GM12878 (cell line): ENCODE measurements around the gene RHOC. TPM values are rescaled to one million over a fixed set of nuclear protein-coding genes. Genes with fewer than 3 reads are reported as not detected.

Source experiments
- ATAC-seq: fragments of 200-7000 bp; cut with Tn5 transposase; 3 replicates; pipeline ENCODE4 v1.9.1; 2020; ENCODE audit warnings: mild to moderate bottlenecking, moderate library complexity
- BruUV-seq: library from RNA; stranded (reverse); fragments of 400-500 nt; replicated peaks from 2 replicates; lab custom pipeline; 2021; lab: Mats Ljungman, UMichigan
- CTCF ChIA-PET: fragments of 300-600 bp; sonication (Branson Sonifier 250); formaldehyde crosslinking; extraction: SDS; loops from one replicate; lab custom pipeline; 2021; ENCODE audit warnings: inconsistent platforms; lab: Yijun Ruan, JAX
- POLR2A ChIA-PET: fragments of 350-600 bp; formaldehyde crosslinking; extraction: SDS; loops from one replicate; lab custom pipeline; 2021; ENCODE audit warnings: inconsistent platforms; lab: Charles Lee
- RAD21 ChIA-PET: fragments of 300-600 bp; sonication (Branson Sonifier 250); formaldehyde crosslinking; loops from one replicate; lab custom pipeline; 2023; ENCODE audit warnings: antibody characterized with exemption; ENCODE audit not compliant: unreplicated experiment; lab: Charles Lee
- SMC1A ChIA-PET: fragments of 300-600 bp; sonication (Branson Sonifier 250); formaldehyde crosslinking; loops from one replicate; lab custom pipeline; 2023; ENCODE audit not compliant: unreplicated experiment, uncharacterized antibody; lab: Charles Lee
- DNase-seq: peaks from one replicate; pipeline ENCODE4 v3.0.0-alpha.2; 2011; ENCODE audit warnings: low read depth, low spot score
- FAIRE-seq: peaks from 3 replicates; lab custom pipeline; 2011; peaks lifted over from hg19 to GRCh38; lab: Jason Lieb, UNC
- H2AFZ ChIP-seq: 2 replicates; pipeline ENCODE4 v1.6.0; 2011; ENCODE audit warnings: low read depth, low read length, control low read depth; ENCODE audit not compliant: control insufficient read depth
- H3K27ac ChIP-seq: 2 replicates; pipeline ENCODE4 v1.5.1; 2011; ENCODE audit warnings: control low read depth; ENCODE audit not compliant: control insufficient read depth, insufficient read depth
- H3K27me3 ChIP-seq, 2 experiments: replicated peaks in 1 of 2; 2 replicates each; pipeline versions ENCODE4 v1.6.0 to v1.6.1; 2011; ENCODE audit warnings: low read length in 1 of 2; ENCODE audit not compliant: control insufficient read depth in 2 of 2, insufficient read depth in 2 of 2
- H3K36me3 ChIP-seq, 2 experiments: 2 replicates each; pipeline ENCODE4 v1.5.1; 2011; ENCODE audit warnings: low read length in 1 of 2; ENCODE audit not compliant: control insufficient read depth in 2 of 2, insufficient read depth in 2 of 2
- H3K4me1 ChIP-seq: 2 replicates; pipeline ENCODE4 v1.6.1; 2011; ENCODE audit warnings: mild to moderate bottlenecking, low read length, moderate library complexity, mixed read lengths; ENCODE audit not compliant: control insufficient read depth, insufficient read depth
- H3K4me2 ChIP-seq: 2 replicates; pipeline ENCODE4 v1.6.0; 2011; ENCODE audit warnings: control low read depth; ENCODE audit not compliant: control insufficient read depth, insufficient read depth
- H3K4me3 ChIP-seq: fragments of 200-600 bp; sonication (generic); 2 replicates; pipeline ENCODE4 v1.5.1; 2016
- H3K79me2 ChIP-seq: 2 replicates; pipeline ENCODE4 v1.6.0; 2011; ENCODE audit warnings: low read length; ENCODE audit not compliant: control insufficient read depth, insufficient read depth
- H3K9ac ChIP-seq: 2 replicates; pipeline ENCODE4 v1.8.0; 2011; ENCODE audit warnings: low read length, control low read depth, mixed read lengths; ENCODE audit not compliant: control insufficient read depth, insufficient read depth
- H3K9me3 ChIP-seq: replicated peaks from 3 replicates; pipeline ENCODE4 v1.5.1; 2011; ENCODE audit warnings: mild to moderate bottlenecking, low read length; ENCODE audit not compliant: control insufficient read depth, insufficient read depth
- H4K20me1 ChIP-seq: 2 replicates; pipeline ENCODE4 v1.6.0; 2011; ENCODE audit not compliant: control insufficient read depth, insufficient read depth
- BCL11A ChIP-seq: IDR thresholded peaks from 2 replicates; pipeline ENCODE4 v1.6.1; 2011; ENCODE audit warnings: low read depth, low read length
- BRCA1 ChIP-seq: IDR thresholded peaks from 2 replicates; pipeline ENCODE4 v1.6.1; 2011; ENCODE audit warnings: low read depth, low read length, improper control_type of control experiment
- CEBPB ChIP-seq, 2 experiments: fragments of 150-350 bp in 1 of 2; IDR thresholded peaks; 2 replicates each; pipeline ENCODE4 v1.6.1; 2012 to 2014; ENCODE audit warnings: low read depth in 2 of 2, low read length in 2 of 2, borderline replicate concordance in 1 of 2, inconsistent platforms in 1 of 2
- DPF2 ChIP-seq: fragments of 450-650 bp; IDR thresholded peaks from 2 replicates; pipeline ENCODE4 v1.6.1; 2017; ENCODE audit warnings: mild to moderate bottlenecking
- ETV6 ChIP-seq, 2 experiments: fragments of 450-650 bp in 1 of 2; IDR thresholded peaks in 1 of 2; conservative IDR thresholded peaks in 1 of 2; 2 replicates each; pipeline ENCODE4 v1.6.1; 2014; ENCODE audit warnings: antibody characterized with exemption in 1 of 2, borderline replicate concordance in 1 of 2, low read depth in 1 of 2, mild to moderate bottlenecking in 1 of 2, moderate library complexity in 1 of 2
- JUND ChIP-seq: IDR thresholded peaks from 2 replicates; pipeline ENCODE4 v1.6.1; 2012; ENCODE audit warnings: low read depth, mild to moderate bottlenecking, low read length, improper control_type of control experiment, moderate library complexity
- KLF5 ChIP-seq: fragments of 450-650 bp; IDR thresholded peaks from 2 replicates; pipeline ENCODE4 v1.6.1; 2014; ENCODE audit warnings: mild to moderate bottlenecking; ENCODE audit not compliant: partially characterized antibody
- SRF ChIP-seq, 2 experiments: IDR thresholded peaks; 2 replicates each; pipeline ENCODE4 v1.6.1; 2011; ENCODE audit warnings: low read depth in 2 of 2, low read length in 2 of 2, mild to moderate bottlenecking in 1 of 2, moderate library complexity in 1 of 2
- SUPT20H ChIP-seq: IDR thresholded peaks from 2 replicates; pipeline ENCODE4 v1.6.1; 2011; ENCODE audit warnings: low read depth, mild to moderate bottlenecking, low read length, moderate library complexity, borderline replicate concordance; ENCODE audit not compliant: control insufficient read depth
- TAF1 ChIP-seq: IDR thresholded peaks from 2 replicates; pipeline ENCODE4 v1.6.1; 2011; ENCODE audit warnings: mild to moderate bottlenecking, low read depth, low read length, borderline replicate concordance
- YBX1 ChIP-seq: fragments of 450-650 bp; IDR thresholded peaks from 2 replicates; pipeline ENCODE4 v1.6.1; 2016; ENCODE audit warnings: antibody characterized with exemption
- WGBS: methylation state at CpG from one replicate; pipeline ENCODE4 v1.1.6; 2016; ENCODE audit warnings: low lambda C conversion rate; ENCODE audit not compliant: insufficient replicate concordance, insufficient coverage; ENCODE audit errors: missing lambda C conversion rate; 5-methylcytosine and 5-hydroxymethylcytosine counted together
- in situ Hi-C: fragments of 300-500 bp; cut with MboI; formaldehyde crosslinking; loops from 9 replicates; pipeline ENCODE4 v1.14.3; 2018; ENCODE audit warnings: mixed read lengths
- intact Hi-C: fragments of 100-400 bp; cut with micrococcal nuclease; formaldehyde crosslinking; loops from one replicate; pipeline ENCODE4 v1.14.2; 2022; ENCODE audit not compliant: unreplicated experiment
- polyA plus RNA-seq, 11 experiments: library from polyadenylated mRNA; depleted of rRNA in 4 of 11; unstranded in 6 of 11; stranded (reverse) in 5 of 11; fragments of >200 nt; fragmentation: Nextera tagmentation in 4 of 11; fragmentation: Illumina TruSeq in 1 of 11; extraction: Ambion mirVana in 4 of 11; extraction: Trizol in 1 of 11; gene quantifications; 1 replicate in 1 of 11; 2 replicates in 10 of 11; pipeline versions ENCODE4 v1.2.1 to v1.2.3, GENCODE V29; 2011 to 2016; ENCODE audit warnings: inconsistent platforms in 2 of 11, missing spikeins in 2 of 11, low read depth in 1 of 11
- total RNA-seq, 4 experiments: library from RNA; depleted of rRNA in 3 of 4; stranded (reverse); fragments of >200 nt in 3 of 4; fragmentation: Illumina TruSeq in 1 of 4; extraction: Trizol in 1 of 4; gene quantifications; 2 replicates each; pipeline versions ENCODE4 v1.2.1 to v1.2.3, GENCODE V29; 2013 to 2021
- TF ChIP-seq, protein P1 (sequence below): fragments of 450-650 bp; conservative IDR thresholded peaks from 2 replicates; pipeline ENCODE4 v1.6.1; 2017; ENCODE audit warnings: mild to moderate bottlenecking, moderate library complexity
- TF ChIP-seq, protein P2 (sequence below): fragments of 450-650 bp; IDR thresholded peaks from 2 replicates; pipeline ENCODE4 v1.6.1; 2017; ENCODE audit warnings: mild to moderate bottlenecking
- TF ChIP-seq, protein P3 (sequence below): IDR thresholded peaks from 2 replicates; pipeline ENCODE4 v1.6.1; 2011; ENCODE audit warnings: borderline replicate concordance, low read depth, mild to moderate bottlenecking, moderate library complexity, low read length; ENCODE audit not compliant: insufficient read depth, poor library complexity, severe bottlenecking

The RHOC gene
- total and polyA plus RNA-seq, 10 of the 15 experiments (the other 5 are each of a cell fraction or from before 2014, with no cell fraction given): 20.6 to 371 (median 158) TPM

DNA sequence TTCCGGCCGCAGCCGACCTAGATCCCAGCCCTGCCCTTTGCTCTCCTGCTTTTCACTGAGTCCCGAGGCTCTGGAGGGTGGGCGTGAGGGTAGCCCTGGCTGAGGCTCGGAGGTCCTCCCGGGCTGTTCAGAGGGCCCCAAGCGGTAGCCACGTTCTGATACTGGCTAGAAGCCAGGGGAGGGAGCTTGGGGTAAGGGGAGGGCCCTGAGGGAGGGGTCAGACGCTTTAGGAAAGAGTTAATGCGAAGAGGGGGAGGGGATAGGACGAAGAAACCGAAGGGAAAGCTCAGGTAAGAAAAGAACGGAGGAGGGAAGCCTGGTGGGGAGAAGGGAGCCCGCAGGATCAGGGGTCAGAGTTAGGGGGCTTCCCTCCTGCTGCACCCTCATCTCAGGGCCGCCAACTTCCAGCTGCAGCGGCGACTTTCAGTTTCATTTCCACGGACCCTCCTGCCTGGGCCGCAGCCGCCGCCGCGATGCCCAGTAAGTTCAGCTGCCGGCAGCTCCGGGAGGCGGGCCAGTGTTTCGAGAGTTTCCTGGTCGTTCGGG, 32.4 kb downstream of the RHOC start, which contains the start of gene MOV10:
TSS of gene MOV10 (plus strand) at position 220 of the 546 bp plus-strand sequence. CDS start at position 474, 254 bp downstream.
- no peak for FAIRE-seq
- RAD21 ChIA-PET: interaction anchor here (0.7 to 4.8 kb wide), 14 partner anchors 13 to 284 kb away, joined by 3 to 42 read pairs (median 6); partner anchors contain the start of genes CAPZA1, CTTNBP2NL, PPM1J and ST7L
- SMC1A ChIA-PET: interaction anchor here (0.8 to 3.9 kb wide), 12 partner anchors 10 to 61 kb away, joined by 3 to 28 read pairs (median 7); partner anchors contain the start of genes PPM1J, RHOC and ST7L
- Histone ChIP-seq H3K4me1 (peaks cover 9% of the 10 kb centered on the region), H3K9me3 (no peaks in the 10 kb centered on the region), H2AFZ (peak within 1 kb of the TSS; percentile 83), H4K20me1 (no peaks in the 10 kb centered on the region), H3K27me3 (no peaks in the 10 kb centered on the region), H3K27ac (peak within 1 kb of the TSS; percentile 81), H3K4me2 (peak within 1 kb of the TSS; percentile 93), H3K9ac (peak within 1 kb of the TSS; percentile 75), H3K4me3 (peak within 1 kb of the TSS; percentile 86), H3K36me3 (no peaks in the 10 kb centered on the region; a peak in 1 of 4 replicates), H3K79me2 (peaks cover 17% of the 10 kb centered on the region)
- peak; percentile 40 for DNase-seq
- in situ Hi-C loops (no loop called here), intact Hi-C loops (loop anchor here (1.0 to 2.0 kb wide), 2 partner anchors 31 to 56 kb away; partner anchors contain the start of genes CAPZA1 and ST7L)
- ATAC-seq: peak; percentile 81
- POLR2A ChIA-PET: interaction anchor here (0.5 to 2.0 kb wide), 12 partner anchors 19 to 401 kb away, joined by 3 to 21 read pairs (median 5); partner anchors contain the start of genes CAPZA1 and ST7L
- 2% methylated on average over 24 of the region's 30 CpGs for WGBS
- CTCF ChIA-PET: interaction anchor here (0.6 to 6.2 kb wide), 21 partner anchors 10 to 283 kb away, joined by 3 to 33 read pairs (median 4); partner anchors contain the start of genes PPM1J and RHOC
- no TSS peak for BruUV-seq
- TF ChIP-seq YBX1 (no peak), ETV6 (conservative IDR thresholded peaks at IDR 0.05 in 1 of 2, IDR thresholded peaks at IDR 0.05 in 1 of 2; ENCODE audit: borderline replicate concordance in 1 of 2, low read depth in 1 of 2) (0 out of 4 replicates have a peak, but pooled peaks of 1 of the 2 experiments have one; percentile 33), BRCA1 (no peak), CEBPB (IDR thresholded peaks at IDR 0.05; ENCODE audit: borderline replicate concordance in 1 of 2, low read depth in 2 of 2, low read length in 2 of 2) (no peak), DPF2 (no peak), TAF1 (peak; percentile 84), KLF5 (no peak), JUND (no peak), BCL11A (no peak), SUPT20H (no peak), SRF (IDR thresholded peaks at IDR 0.05; ENCODE audit: low read depth in 2 of 2, low read length in 2 of 2) (no peak)
- TF ChIP-seq, protein P1, sequence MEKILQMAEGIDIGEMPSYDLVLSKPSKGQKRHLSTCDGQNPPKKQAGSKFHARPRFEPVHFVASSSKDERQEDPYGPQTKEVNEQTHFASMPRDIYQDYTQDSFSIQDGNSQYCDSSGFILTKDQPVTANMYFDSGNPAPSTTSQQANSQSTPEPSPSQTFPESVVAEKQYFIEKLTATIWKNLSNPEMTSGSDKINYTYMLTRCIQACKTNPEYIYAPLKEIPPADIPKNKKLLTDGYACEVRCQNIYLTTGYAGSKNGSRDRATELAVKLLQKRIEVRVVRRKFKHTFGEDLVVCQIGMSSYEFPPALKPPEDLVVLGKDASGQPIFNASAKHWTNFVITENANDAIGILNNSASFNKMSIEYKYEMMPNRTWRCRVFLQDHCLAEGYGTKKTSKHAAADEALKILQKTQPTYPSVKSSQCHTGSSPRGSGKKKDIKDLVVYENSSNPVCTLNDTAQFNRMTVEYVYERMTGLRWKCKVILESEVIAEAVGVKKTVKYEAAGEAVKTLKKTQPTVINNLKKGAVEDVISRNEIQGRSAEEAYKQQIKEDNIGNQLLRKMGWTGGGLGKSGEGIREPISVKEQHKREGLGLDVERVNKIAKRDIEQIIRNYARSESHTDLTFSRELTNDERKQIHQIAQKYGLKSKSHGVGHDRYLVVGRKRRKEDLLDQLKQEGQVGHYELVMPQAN: no peak
- TF ChIP-seq, protein P2, sequence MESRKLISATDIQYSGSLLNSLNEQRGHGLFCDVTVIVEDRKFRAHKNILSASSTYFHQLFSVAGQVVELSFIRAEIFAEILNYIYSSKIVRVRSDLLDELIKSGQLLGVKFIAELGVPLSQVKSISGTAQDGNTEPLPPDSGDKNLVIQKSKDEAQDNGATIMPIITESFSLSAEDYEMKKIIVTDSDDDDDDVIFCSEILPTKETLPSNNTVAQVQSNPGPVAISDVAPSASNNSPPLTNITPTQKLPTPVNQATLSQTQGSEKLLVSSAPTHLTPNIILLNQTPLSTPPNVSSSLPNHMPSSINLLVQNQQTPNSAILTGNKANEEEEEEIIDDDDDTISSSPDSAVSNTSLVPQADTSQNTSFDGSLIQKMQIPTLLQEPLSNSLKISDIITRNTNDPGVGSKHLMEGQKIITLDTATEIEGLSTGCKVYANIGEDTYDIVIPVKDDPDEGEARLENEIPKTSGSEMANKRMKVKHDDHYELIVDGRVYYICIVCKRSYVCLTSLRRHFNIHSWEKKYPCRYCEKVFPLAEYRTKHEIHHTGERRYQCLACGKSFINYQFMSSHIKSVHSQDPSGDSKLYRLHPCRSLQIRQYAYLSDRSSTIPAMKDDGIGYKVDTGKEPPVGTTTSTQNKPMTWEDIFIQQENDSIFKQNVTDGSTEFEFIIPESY: no peak; the same call in 1 of the 2 replicates
- TF ChIP-seq, protein P3, sequence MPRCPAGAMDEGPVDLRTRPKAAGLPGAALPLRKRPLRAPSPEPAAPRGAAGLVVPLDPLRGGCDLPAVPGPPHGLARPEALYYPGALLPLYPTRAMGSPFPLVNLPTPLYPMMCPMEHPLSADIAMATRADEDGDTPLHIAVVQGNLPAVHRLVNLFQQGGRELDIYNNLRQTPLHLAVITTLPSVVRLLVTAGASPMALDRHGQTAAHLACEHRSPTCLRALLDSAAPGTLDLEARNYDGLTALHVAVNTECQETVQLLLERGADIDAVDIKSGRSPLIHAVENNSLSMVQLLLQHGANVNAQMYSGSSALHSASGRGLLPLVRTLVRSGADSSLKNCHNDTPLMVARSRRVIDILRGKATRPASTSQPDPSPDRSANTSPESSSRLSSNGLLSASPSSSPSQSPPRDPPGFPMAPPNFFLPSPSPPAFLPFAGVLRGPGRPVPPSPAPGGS: no peak
